Hematopoietic multipotent progenitor cell treated with erythropoietin and hydrocortisone succinate and interleukin-3 and kit ligand, for 4 days (in vitro differentiated cells): ENCODE results near the gene HS6ST1.
A peak's percentile ranks its signal among the peaks of the same experiment; 100 is the strongest.

Source experiments
- DNase-seq: peaks from one replicate; pipeline ENCODE4 v3.0.0-alpha.2; 2015

HS6ST1 gene

GRCh38 chr2:128232965-128233789 lies 85.5 kb downstream of the HS6ST1 start:
- peak; percentile 92 for DNase-seq

GRCh38 chr2:128228894-128229293 lies 89.8 kb downstream of the HS6ST1 start:
- DNase-seq, result peak; percentile 40

- no peak for DNase-seq
These were observed 90.8 kb downstream of the HS6ST1 start for GRCh38 chr2:128227862-128228261.

- DNase-seq, result no peak
These were observed 98.8 kb downstream of the HS6ST1 start for GRCh38 chr2:128219891-128220290.

- peak; percentile 50 for DNase-seq
These were observed 101.0 kb downstream of the HS6ST1 start for GRCh38 chr2:128217671-128218070.

GRCh38 chr2:128215897-128216642 lies 102.6 kb downstream of the HS6ST1 start:
- peak; percentile 82 for DNase-seq
